Peyer's patch (tissue), 4 donors: ENCODE measurements around the gene TAS2R7. TPM values are rescaled to one million over a fixed set of nuclear protein-coding genes. Genes with fewer than 3 reads are reported as not detected.

Experiments
- DNase-seq, 3 donors: peaks; one replicate each; pipeline ENCODE4 v3.0.0-alpha.2; 2017 to 2019
- H3K27ac ChIP-seq, 4 donors: fragments of 200-600 bp; sonication (generic); one replicate each; pipeline ENCODE4 v1.5.1; 2016 to 2019
- H3K27me3 ChIP-seq, 2 donors: fragments of 200-600 bp; sonication (generic); one replicate each; pipeline ENCODE4 v1.5.1; 2019
- H3K36me3 ChIP-seq, 3 donors: fragments of 200-600 bp; sonication (generic); one replicate each; pipeline ENCODE4 v1.5.1; 2016 to 2019
- H3K4me1 ChIP-seq, 4 donors: fragments of 200-600 bp; sonication (generic); one replicate each; pipeline ENCODE4 v1.5.1; 2016 to 2019
- H3K4me3 ChIP-seq, 4 donors: fragments of 200-600 bp; sonication (generic); 1 replicate in 3 of 4; 2 replicates in 1 of 4; pipeline ENCODE4 v1.5.1; 2016 to 2019; ENCODE audit warnings: mild to moderate bottlenecking in 1 of 4
- H3K9me3 ChIP-seq, 4 donors: fragments of 200-600 bp; sonication (generic); one replicate each; pipeline ENCODE4 v1.5.1; 2016 to 2019; ENCODE audit warnings: mild to moderate bottlenecking in 1 of 4
- POLR2A ChIP-seq, 2 donors: fragments of 450-650 bp; IDR thresholded peaks; one replicate each; pipeline ENCODE4 v1.5.1; 2017; ENCODE audit warnings: antibody characterized with exemption in 2 of 2, mild to moderate bottlenecking in 2 of 2, moderate library complexity in 2 of 2
- total RNA-seq, 4 donors: library from RNA; depleted of rRNA; stranded (reverse); fragments of >200 nt; gene quantifications; one replicate each; pipeline ENCODE4 v1.1.0, GENCODE V29; 2016
- TF ChIP-seq, protein P1 (sequence below), 6 experiments: fragments of 450-650 bp in 4 of 6; fragments of 200-600 bp in 2 of 6; sonication (generic) in 1 of 6; IDR thresholded peaks; one replicate each; pipeline ENCODE4 v1.5.1; 2017 to 2019; ENCODE audit warnings: antibody characterized with exemption in 6 of 6, mild to moderate bottlenecking in 3 of 6, moderate library complexity in 1 of 6

TAS2R7 gene, protein sequence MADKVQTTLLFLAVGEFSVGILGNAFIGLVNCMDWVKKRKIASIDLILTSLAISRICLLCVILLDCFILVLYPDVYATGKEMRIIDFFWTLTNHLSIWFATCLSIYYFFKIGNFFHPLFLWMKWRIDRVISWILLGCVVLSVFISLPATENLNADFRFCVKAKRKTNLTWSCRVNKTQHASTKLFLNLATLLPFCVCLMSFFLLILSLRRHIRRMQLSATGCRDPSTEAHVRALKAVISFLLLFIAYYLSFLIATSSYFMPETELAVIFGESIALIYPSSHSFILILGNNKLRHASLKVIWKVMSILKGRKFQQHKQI
- not detected for total RNA-seq

DNA sequence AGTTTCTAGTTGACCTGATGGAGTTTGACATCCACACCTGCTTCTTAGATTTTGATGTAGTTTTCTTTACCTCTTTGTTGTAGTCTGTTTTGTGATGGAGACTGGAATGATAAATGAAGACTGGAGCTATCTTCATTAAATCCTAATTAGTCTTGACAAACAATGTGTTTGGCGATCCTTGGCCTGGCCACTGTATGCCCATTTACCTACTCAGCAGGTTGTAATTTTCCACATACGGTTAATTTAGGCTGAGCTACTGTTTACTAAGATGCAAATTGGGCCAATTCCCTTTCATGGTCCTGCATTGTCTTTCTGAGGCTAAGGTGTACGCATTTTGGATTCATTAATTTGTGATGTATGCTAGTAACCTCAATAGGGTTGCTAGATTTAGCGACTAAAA lies at the start of gene TAS2R7:
TAS2R7 (minus strand) TSS at position 41 of the 400 bp plus-strand sequence. CDS start 57 bp downstream, outside the sequence.
- Histone ChIP-seq H3K27ac (no peak within 1 kb of the TSS), H3K4me1 (no peaks in the 10 kb centered on the region), H3K4me3 (no peak within 1 kb of the TSS), H3K27me3 (no peaks in the 10 kb centered on the region), H3K36me3 (no peaks in the 10 kb centered on the region), H3K9me3 (no peaks in the 10 kb centered on the region)
- no peak for DNase-seq
- no peak for TF ChIP-seq POLR2A (IDR thresholded peaks at IDR 0.05)
- TF ChIP-seq, protein P1, sequence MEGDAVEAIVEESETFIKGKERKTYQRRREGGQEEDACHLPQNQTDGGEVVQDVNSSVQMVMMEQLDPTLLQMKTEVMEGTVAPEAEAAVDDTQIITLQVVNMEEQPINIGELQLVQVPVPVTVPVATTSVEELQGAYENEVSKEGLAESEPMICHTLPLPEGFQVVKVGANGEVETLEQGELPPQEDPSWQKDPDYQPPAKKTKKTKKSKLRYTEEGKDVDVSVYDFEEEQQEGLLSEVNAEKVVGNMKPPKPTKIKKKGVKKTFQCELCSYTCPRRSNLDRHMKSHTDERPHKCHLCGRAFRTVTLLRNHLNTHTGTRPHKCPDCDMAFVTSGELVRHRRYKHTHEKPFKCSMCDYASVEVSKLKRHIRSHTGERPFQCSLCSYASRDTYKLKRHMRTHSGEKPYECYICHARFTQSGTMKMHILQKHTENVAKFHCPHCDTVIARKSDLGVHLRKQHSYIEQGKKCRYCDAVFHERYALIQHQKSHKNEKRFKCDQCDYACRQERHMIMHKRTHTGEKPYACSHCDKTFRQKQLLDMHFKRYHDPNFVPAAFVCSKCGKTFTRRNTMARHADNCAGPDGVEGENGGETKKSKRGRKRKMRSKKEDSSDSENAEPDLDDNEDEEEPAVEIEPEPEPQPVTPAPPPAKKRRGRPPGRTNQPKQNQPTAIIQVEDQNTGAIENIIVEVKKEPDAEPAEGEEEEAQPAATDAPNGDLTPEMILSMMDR (IDR thresholded peaks at IDR 0.05) = no peak

DNA sequence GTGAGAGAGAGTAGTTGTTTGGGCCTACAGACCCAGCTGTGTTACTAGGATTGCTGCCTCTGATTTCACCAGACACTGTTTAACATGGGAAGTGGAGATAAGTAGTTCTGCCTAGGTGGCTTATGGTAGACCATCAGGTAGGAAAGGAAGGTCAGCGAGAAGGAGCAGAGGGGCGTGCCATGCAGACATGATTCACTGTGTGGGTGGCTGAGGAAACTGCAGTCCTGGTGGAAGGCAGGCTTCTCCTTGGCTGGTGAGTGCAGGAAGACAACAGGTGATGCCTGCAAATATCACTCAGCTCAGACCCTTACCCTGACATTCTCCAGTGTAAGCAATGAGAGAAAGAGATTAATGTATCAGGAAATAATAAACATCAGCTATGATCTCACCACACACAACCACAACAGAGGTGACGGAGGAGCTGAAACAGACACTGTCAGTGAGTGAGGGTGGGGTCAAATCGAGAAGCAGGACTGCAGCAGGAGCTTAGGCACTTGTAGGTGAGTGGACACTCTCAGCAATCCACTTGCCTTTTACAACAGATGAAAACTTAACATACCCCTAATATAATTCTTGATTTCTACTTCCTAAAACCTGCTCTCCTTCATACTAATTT lies 48.9 kb upstream of the TAS2R7 start:
- Histone ChIP-seq H3K4me3 (no peak overlapping the region), H3K27ac (no peak overlapping the region), H3K27me3 (no peaks in the 10 kb centered on the region), H3K9me3 (peaks cover 0 to 7% (median 0%) of the 10 kb centered on the region in 4 donors), H3K4me1 (no peaks in the 10 kb centered on the region), H3K36me3 (no peaks in the 10 kb centered on the region)
- TF ChIP-seq POLR2A (IDR thresholded peaks at IDR 0.05) = no peak
- TF ChIP-seq, protein P1 (IDR thresholded peaks at IDR 0.05) = no peak
- no peak for DNase-seq

DNA sequence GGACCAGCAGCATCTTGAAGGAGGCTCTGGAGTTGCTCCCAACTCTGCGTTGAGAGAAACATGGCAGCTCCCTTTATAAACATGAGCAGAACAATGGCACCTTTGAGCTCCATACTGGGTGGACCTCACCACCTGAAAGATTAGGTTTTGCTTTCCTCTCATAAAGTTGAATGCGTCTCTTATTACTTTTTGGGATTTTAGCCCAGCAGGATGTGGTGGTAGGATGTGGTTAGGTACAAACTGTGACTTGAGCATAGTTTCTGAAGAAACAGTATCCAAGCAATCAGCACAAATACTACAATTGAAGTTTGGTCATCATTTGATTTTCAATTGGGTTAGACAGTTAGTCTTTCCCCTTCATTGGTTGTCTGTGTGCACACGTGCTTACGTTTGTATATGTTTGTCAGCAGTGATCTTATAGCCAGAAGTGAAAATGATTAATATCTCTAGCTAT lies 47.0 kb upstream of the TAS2R7 start, which contains the start of gene PRR4:
PRR4 (minus strand) TSS at position 51 of the 454 bp plus-strand sequence; CDS start at position 13, 38 bp downstream.
- no peaks in the 10 kb centered on the region for H3K4me1 ChIP-seq
- TF ChIP-seq, protein P1 (IDR thresholded peaks at IDR 0.05) = no peak
- TF ChIP-seq POLR2A (IDR thresholded peaks at IDR 0.05) = no peak
- no peaks in the 10 kb centered on the region for H3K27me3 ChIP-seq
- no peak within 1 kb of the TSS for H3K4me3 ChIP-seq
- no peak within 1 kb of the TSS for H3K27ac ChIP-seq
- no peaks in the 10 kb centered on the region for H3K9me3 ChIP-seq
- H3K36me3 ChIP-seq = no peaks in the 10 kb centered on the region
- no peak for DNase-seq

DNA sequence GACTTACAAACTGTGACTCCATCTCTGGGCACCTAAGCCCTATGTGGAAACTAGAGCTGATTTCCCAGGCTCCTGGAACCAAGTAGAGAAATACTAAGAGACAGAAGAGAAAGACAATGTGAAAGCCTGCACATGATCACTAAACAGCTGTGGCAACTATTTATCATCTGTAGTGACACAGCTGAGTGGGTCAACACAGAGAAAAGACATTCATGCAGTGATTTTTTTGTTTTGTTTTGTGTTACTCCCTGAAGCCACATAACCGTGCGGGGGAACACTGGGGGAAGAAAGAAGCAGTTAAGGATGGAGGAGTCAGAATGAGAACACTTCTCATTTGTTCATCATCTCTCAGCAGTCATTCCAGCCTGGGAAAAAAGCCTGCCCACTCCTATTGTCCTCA lies 45.3 kb upstream of the TAS2R7 start:
- no peaks in the 10 kb centered on the region for H3K9me3 ChIP-seq
- no peaks in the 10 kb centered on the region for H3K36me3 ChIP-seq
- no peaks in the 10 kb centered on the region for H3K27me3 ChIP-seq
- no peak for TF ChIP-seq POLR2A (IDR thresholded peaks at IDR 0.05)
- TF ChIP-seq, protein P1 (IDR thresholded peaks at IDR 0.05) = no peak
- DNase-seq = no peak
- H3K4me3 ChIP-seq = no peak overlapping the region
- H3K27ac ChIP-seq = no peak overlapping the region
- H3K4me1 ChIP-seq = no peaks in the 10 kb centered on the region

DNA sequence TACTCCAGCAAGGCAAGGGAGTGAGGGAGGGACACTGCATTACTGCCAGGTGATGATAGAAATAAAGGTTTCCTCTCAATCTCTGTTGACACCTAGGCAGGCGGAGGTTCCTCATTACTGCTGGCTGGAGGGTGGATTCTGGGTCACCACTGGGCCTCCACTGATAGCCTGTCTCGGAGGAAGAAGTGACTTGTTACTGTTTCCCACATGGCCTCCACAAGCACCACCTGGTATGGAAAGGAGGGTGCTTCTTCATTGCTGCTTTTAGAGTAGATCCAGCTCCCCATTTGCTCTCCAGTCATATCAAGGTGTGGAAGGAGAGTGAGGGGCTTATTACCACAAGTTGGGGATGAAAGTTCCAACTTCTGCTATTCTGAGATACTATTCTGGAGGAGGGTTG lies 40.4 kb upstream of the TAS2R7 start:
- TF ChIP-seq, protein P1 (IDR thresholded peaks at IDR 0.05) = no peak
- TF ChIP-seq POLR2A (IDR thresholded peaks at IDR 0.05) = no peak
- Histone ChIP-seq H3K27me3 (no peaks in the 10 kb centered on the region), H3K4me1 (no peaks in the 10 kb centered on the region)

More for the DNA sequence above, 40.4 kb upstream of the TAS2R7 start:
- no peak overlapping the region for H3K27ac ChIP-seq
- no peak for DNase-seq
- no peak overlapping the region for H3K4me3 ChIP-seq
- no peaks in the 10 kb centered on the region for H3K9me3 ChIP-seq
- H3K36me3 ChIP-seq = no peaks in the 10 kb centered on the region
